H1 (cell line): ENCODE results near the gene IREB2. TPM values are rescaled to one million over a fixed set of nuclear protein-coding genes. Genes with fewer than 3 reads are reported as not detected.

Source experiments
- CTCF ChIA-PET: fragments of 300-600 bp; sonication (Branson Sonifier 250); formaldehyde crosslinking; loops from one replicate; lab custom pipeline; 2021; ENCODE audit not compliant: partially characterized antibody; lab: Charles Lee
- POLR2A ChIA-PET: fragments of 300-600 bp; sonication (Branson Sonifier 250); formaldehyde crosslinking; loops from one replicate; lab custom pipeline; 2021; ENCODE audit warnings: inconsistent platforms; ENCODE audit not compliant: partially characterized antibody; lab: Charles Lee
- DNase-seq, 2 experiments: peaks; one replicate each; pipeline versions ENCODE4 v3.0.0 to v3.0.0-alpha.2; 2010 to 2022; ENCODE audit warnings: low spot score in 2 of 2, low read depth in 1 of 2, mixed read lengths in 1 of 2
- FAIRE-seq: peaks from 2 replicates; lab custom pipeline; 2011; peaks lifted over from hg19 to GRCh38; lab: Jason Lieb, UNC
- H2AFZ ChIP-seq: 2 replicates; pipeline ENCODE4 v1.8.1; 2012; ENCODE audit warnings: low read length, inconsistent platforms
- H2AK5ac ChIP-seq: 2 replicates; pipeline ENCODE4 v1.6.1; 2013; ENCODE audit warnings: low read depth, low read length
- H2BK120ac ChIP-seq: replicated peaks from 2 replicates; pipeline ENCODE3; 2013; ENCODE audit warnings: low read depth, low read length, inconsistent platforms
- H2BK12ac ChIP-seq: 2 replicates; pipeline ENCODE4 v1.6.1; 2013; ENCODE audit warnings: low read depth, low read length
- H2BK15ac ChIP-seq: 2 replicates; pipeline ENCODE4 v1.6.1; 2013; ENCODE audit warnings: low read length
- H2BK20ac ChIP-seq: 2 replicates; pipeline ENCODE4 v1.6.1; 2013; ENCODE audit warnings: low read length
- H2BK5ac ChIP-seq: 2 replicates; pipeline ENCODE4 v1.6.1; 2013; ENCODE audit warnings: low read depth, low read length
- H3K14ac ChIP-seq: 2 replicates; pipeline ENCODE4 v1.6.1; 2013; ENCODE audit warnings: inconsistent platforms; ENCODE audit not compliant: insufficient read length
- H3K18ac ChIP-seq: 2 replicates; pipeline ENCODE4 v1.6.1; 2013; ENCODE audit warnings: low read length; ENCODE audit errors: extremely low read depth
- H3K23ac ChIP-seq: 2 replicates; pipeline ENCODE4 v1.6.1; 2013; ENCODE audit warnings: inconsistent platforms; ENCODE audit not compliant: insufficient read length
- H3K23me2 ChIP-seq: 2 replicates; pipeline ENCODE4 v1.6.1; 2013; ENCODE audit warnings: low read depth, low read length
- H3K27ac ChIP-seq: 2 replicates; pipeline ENCODE4 v1.6.1; 2011; ENCODE audit warnings: low read depth, low read length, inconsistent platforms
- H3K27me3 ChIP-seq, 4 experiments: replicated peaks in 1 of 4; 1 replicate in 1 of 4; 2 replicates in 3 of 4; pipeline versions ENCODE4 v1.6.1 to v1.8.1; 2011 to 2013; ENCODE audit warnings: low read length in 3 of 4, mild to moderate bottlenecking in 3 of 4, inconsistent platforms in 2 of 4, mixed read lengths in 2 of 4, moderate library complexity in 1 of 4; ENCODE audit not compliant: control insufficient read depth in 3 of 4, insufficient read depth in 3 of 4; ENCODE audit errors: extremely low read depth in 1 of 4
- H3K36me3 ChIP-seq, 4 experiments: 2 replicates each; pipeline versions ENCODE4 v1.6.1 to v1.8.1; 2011 to 2013; ENCODE audit warnings: mild to moderate bottlenecking in 4 of 4, low read length in 3 of 4, moderate library complexity in 2 of 4, control low read depth in 1 of 4, inconsistent platforms in 1 of 4; ENCODE audit not compliant: insufficient read depth in 4 of 4, control insufficient read depth in 2 of 4
- H3K4ac ChIP-seq: replicated peaks from 2 replicates; pipeline ENCODE3; 2013; ENCODE audit warnings: low read length, low read depth, mixed read lengths, inconsistent platforms; ENCODE audit not compliant: insufficient read length
- H3K4me1 ChIP-seq, 4 experiments: replicated peaks in 1 of 4; 1 replicate in 1 of 4; 2 replicates in 3 of 4; pipeline versions ENCODE4 v1.6.1 to v1.8.1; 2011 to 2013; ENCODE audit warnings: low read length in 3 of 4, inconsistent platforms in 2 of 4, mixed read lengths in 1 of 4; ENCODE audit not compliant: insufficient read depth in 4 of 4, control insufficient read depth in 3 of 4
- H3K4me2 ChIP-seq, 2 experiments: 2 replicates each; pipeline versions ENCODE4 v1.6.1 to v1.8.1; 2011 to 2013; ENCODE audit warnings: low read depth in 2 of 2, low read length in 2 of 2, control low read depth in 1 of 2, inconsistent platforms in 1 of 2, mild to moderate bottlenecking in 1 of 2; ENCODE audit not compliant: insufficient read depth in 1 of 2
- H3K4me3 ChIP-seq, 4 experiments: fragments of 200-600, 300-600 bp in 1 of 4; sonication (generic), shearing (Covaris generic), sonication (Bioruptor Twin) in 1 of 4; 2 replicates each; pipeline versions ENCODE4 v1.5.1 to v1.8.1; 2011 to 2016; ENCODE audit warnings: low read length in 4 of 4, low read depth in 3 of 4, control low read depth in 2 of 4, inconsistent platforms in 2 of 4, mild to moderate bottlenecking in 2 of 4, mixed read lengths in 1 of 4, moderate library complexity in 1 of 4; ENCODE audit not compliant: insufficient read depth in 2 of 4; ENCODE audit errors: extremely low read depth in 1 of 4
- H3K56ac ChIP-seq: replicated peaks from 2 replicates; pipeline ENCODE3; 2013; ENCODE audit warnings: low read depth, mild to moderate bottlenecking, mixed read lengths, low read length, inconsistent platforms; ENCODE audit not compliant: insufficient read length
- H3K79me1 ChIP-seq: 2 replicates; pipeline ENCODE4 v1.6.1; 2013; ENCODE audit warnings: low read depth, low read length, control low read depth
- H3K79me2 ChIP-seq, 2 experiments: 2 replicates each; pipeline versions ENCODE4 v1.6.1 to v1.8.1; 2012 to 2013; ENCODE audit warnings: low read length in 2 of 2, mild to moderate bottlenecking in 2 of 2, inconsistent platforms in 1 of 2; ENCODE audit not compliant: insufficient read depth in 2 of 2, control insufficient read depth in 1 of 2
- H3K9ac ChIP-seq, 4 experiments: replicated peaks in 1 of 4; 1 replicate in 1 of 4; 2 replicates in 3 of 4; pipeline versions ENCODE4 v1.6.1 to v1.8.1; 2011 to 2013; ENCODE audit warnings: low read depth in 3 of 4, low read length in 3 of 4, control low read depth in 2 of 4, mild to moderate bottlenecking in 2 of 4, moderate library complexity in 2 of 4, inconsistent platforms in 1 of 4; ENCODE audit errors: extremely low read depth in 1 of 4
- H3K9me3 ChIP-seq, 2 experiments: 2 replicates each; pipeline versions ENCODE4 v1.6.1 to v1.8.1; 2012 to 2013; ENCODE audit warnings: mild to moderate bottlenecking in 2 of 2, moderate library complexity in 2 of 2, control low read depth in 1 of 2, inconsistent platforms in 1 of 2, low read depth in 1 of 2, low read length in 1 of 2, mixed read lengths in 1 of 2; ENCODE audit not compliant: insufficient read depth in 2 of 2
- H4K20me1 ChIP-seq, 2 experiments: replicated peaks in 1 of 2; 2 replicates each; pipeline versions ENCODE3 to v1.8.1; 2011 to 2013; ENCODE audit warnings: inconsistent platforms in 2 of 2, low read length in 2 of 2, mild to moderate bottlenecking in 1 of 2; ENCODE audit not compliant: insufficient read depth in 2 of 2, control insufficient read depth in 1 of 2
- H4K5ac ChIP-seq: 2 replicates; pipeline ENCODE4 v1.6.1; 2013; ENCODE audit warnings: low read length, low read depth, mixed read lengths, inconsistent platforms; ENCODE audit not compliant: insufficient read length
- H4K8ac ChIP-seq: 2 replicates; pipeline ENCODE4 v1.8.0; 2013; ENCODE audit warnings: mild to moderate bottlenecking, moderate library complexity, low read length, inconsistent platforms; ENCODE audit not compliant: insufficient read depth; ENCODE audit errors: extremely low read depth
- H4K91ac ChIP-seq: replicated peaks from 2 replicates; pipeline ENCODE3; 2013; ENCODE audit warnings: low read length, mixed read lengths, inconsistent platforms; ENCODE audit not compliant: insufficient read length
- KDM4A ChIP-seq: IDR thresholded peaks from one replicate; pipeline ENCODE4 v1.7.1; 2012; ENCODE audit warnings: low read depth, mild to moderate bottlenecking, moderate library complexity, low read length, inconsistent platforms; ENCODE audit not compliant: severe bottlenecking
- KDM5A ChIP-seq: fragments of 200-600 bp; IDR thresholded peaks from 2 replicates; pipeline ENCODE4 v1.7.1; 2012; ENCODE audit warnings: mild to moderate bottlenecking, low read length, inconsistent platforms, mixed read lengths
- NRF1 ChIP-seq: IDR thresholded peaks from 2 replicates; pipeline ENCODE4 v1.6.1; 2011; ENCODE audit warnings: mild to moderate bottlenecking, low read depth, low read length, improper control_type of control experiment
- PHF8 ChIP-seq: fragments of 200-600 bp; sonication (generic); conservative IDR thresholded peaks from 2 replicates; pipeline ENCODE4 v1.7.1; 2012; ENCODE audit warnings: low read depth, mild to moderate bottlenecking, inconsistent platforms, low read length, moderate library complexity
- RBBP5 ChIP-seq: IDR thresholded peaks from 2 replicates; pipeline ENCODE4 v1.7.1; 2012; ENCODE audit warnings: low read depth, mild to moderate bottlenecking, inconsistent platforms, low read length, moderate library complexity, borderline replicate concordance
- RXRA ChIP-seq: IDR thresholded peaks from 2 replicates; pipeline ENCODE4 v1.6.1; 2011; ENCODE audit warnings: low read depth, mild to moderate bottlenecking, low read length, moderate library complexity; ENCODE audit not compliant: insufficient read depth
- SIN3A ChIP-seq, 2 experiments: IDR thresholded peaks in 1 of 2; conservative IDR thresholded peaks in 1 of 2; 2 replicates each; pipeline ENCODE4 v1.6.1; 2011 to 2012; ENCODE audit warnings: low read length in 2 of 2, improper control_type of control experiment in 1 of 2, low read depth in 1 of 2, mild to moderate bottlenecking in 1 of 2
- SIX5 ChIP-seq: IDR thresholded peaks from 2 replicates; pipeline ENCODE4 v1.6.1; 2011; ENCODE audit warnings: mild to moderate bottlenecking, low read depth, low read length
- SP4 ChIP-seq: IDR thresholded peaks from 2 replicates; pipeline ENCODE4 v1.6.1; 2012; ENCODE audit warnings: low read length, inconsistent platforms
- YY1 ChIP-seq: IDR thresholded peaks from 2 replicates; pipeline ENCODE4 v1.6.1; 2011; ENCODE audit warnings: low read depth, mild to moderate bottlenecking, low read length
- WGBS, 2 experiments: shearing (Covaris generic) in 1 of 2; methylation state at CpG; one replicate each; pipeline versions ENCODE4 v1.1.6 to v1.1.7; 2013 to 2015; ENCODE audit warnings: low lambda C conversion rate in 2 of 2, mixed read lengths in 2 of 2, inconsistent platforms in 1 of 2, low coverage in 1 of 2, missing lambda C conversion rate in 1 of 2; ENCODE audit not compliant: insufficient replicate concordance in 2 of 2, insufficient coverage in 1 of 2, insufficient read length in 1 of 2; ENCODE audit errors: extremely low coverage in 1 of 2, missing lambda C conversion rate in 1 of 2; 5-methylcytosine and 5-hydroxymethylcytosine counted together
- polyA plus RNA-seq, 7 experiments: library from polyadenylated mRNA; depleted of rRNA in 3 of 7; stranded (reverse) in 5 of 7; unstranded in 2 of 7; fragments of >200 nt in 5 of 7; fragments of 200-250 nt in 2 of 7; gene quantifications; 1 replicate in 5 of 7; 2 replicates in 1 of 7; 4 replicates in 1 of 7; pipeline versions ENCODE4 v1.2.1 to v1.2.3, GENCODE V29; 2011 to 2013; ENCODE audit warnings: missing spikeins in 2 of 7, mixed read lengths in 2 of 7
- total RNA-seq: library from RNA; stranded (reverse); fragmentation: NEBNext Ultra II Directional; extraction: Animal tissue kit (Norgen Biotek cat#: 25700); gene quantifications from 2 replicates; pipeline ENCODE4 v1.2.1, GENCODE V29; 2021

The IREB2 gene
- total and polyA plus RNA-seq, 2 of the 8 experiments (the other 6 are each of a cell fraction or from before 2014, with no cell fraction given) = 21.0 to 103 TPM

DNA sequence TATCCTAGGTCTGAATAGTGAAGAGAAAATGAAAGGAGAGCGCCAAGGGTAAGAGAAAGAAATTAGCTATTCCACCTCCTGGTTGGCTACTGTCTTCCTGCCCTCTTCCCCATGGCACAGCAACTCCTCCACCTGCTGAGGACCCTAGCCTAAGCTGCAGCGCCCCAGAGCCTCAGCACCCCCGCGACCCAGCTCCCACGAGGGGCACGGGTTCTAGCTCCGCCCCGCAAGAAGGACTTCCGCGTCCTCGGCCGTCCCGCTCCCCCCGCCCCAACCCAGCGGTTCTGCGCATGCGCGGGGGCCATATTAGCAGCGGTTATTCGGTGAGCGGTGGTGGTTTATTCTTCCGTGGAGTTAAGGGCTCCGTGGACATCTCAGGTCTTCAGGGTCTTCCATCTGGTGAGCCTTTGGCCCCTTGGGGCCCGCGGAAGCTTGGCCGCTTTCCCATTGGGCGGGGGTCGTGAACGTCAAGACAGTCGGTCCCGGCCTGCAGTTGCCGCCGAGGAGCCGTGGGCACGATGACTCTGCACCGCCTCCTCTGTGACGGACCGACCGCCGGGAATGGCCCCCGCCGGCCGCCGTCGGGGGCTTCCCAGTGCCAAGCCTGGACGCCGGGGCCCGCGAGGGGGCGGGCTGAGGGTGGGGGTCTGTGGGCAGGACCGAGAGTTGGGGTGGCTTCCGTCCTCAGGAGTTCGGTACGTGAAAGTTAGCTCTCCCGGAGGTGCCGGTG lies 102.3 kb downstream of the IREB2 start, which contains the start of gene PSMA4:
TSS of gene PSMA4 (plus strand) at position 304 of the 730 bp plus-strand sequence. CDS start 1,484 bp downstream, outside the sequence.
- Histone ChIP-seq H3K27ac (peak within 1 kb of the TSS; percentile 92), H4K20me1 (no peaks in the 10 kb centered on the region), H2BK20ac (no peak within 1 kb of the TSS), H3K18ac (peak within 1 kb of the TSS; percentile 91), H3K23ac (no peak within 1 kb of the TSS), H2BK15ac (no peak within 1 kb of the TSS), H3K4me1 (peaks cover 0 to 3% (median 1%) of the 10 kb centered on the region in 4 experiments; a peak in 3 of 7 replicates), H3K9me3 (no peaks in the 10 kb centered on the region), H3K23me2 (peaks cover 3% of the 10 kb centered on the region; the same call in 1 of the 2 replicates), H3K79me2 (peaks cover 0 to 22% of the 10 kb centered on the region in 2 experiments; a peak in 2 of 4 replicates), H2BK120ac (no peak within 1 kb of the TSS), H3K4me2 (peak within 1 kb of the TSS; percentile 78 to 94), H3K79me1 (peaks cover 3% of the 10 kb centered on the region), H3K9ac (peak within 1 kb of the TSS; percentile 55 to 92 (median 88)), H3K27me3 (no peaks in the 10 kb centered on the region), H2AK5ac (no peak within 1 kb of the TSS), H3K4ac (no peak within 1 kb of the TSS), H3K4me3 (peak within 1 kb of the TSS; percentile 82 to 93 (median 92)), H3K36me3 (peaks cover 5 to 33% (median 9%) of the 10 kb centered on the region in 4 experiments; a peak in 7 of 8 replicates), H4K5ac (peak within 1 kb of the TSS; percentile 100), H2AFZ (peak within 1 kb of the TSS; percentile 92), H2BK12ac (no peak within 1 kb of the TSS), H4K91ac (peak within 1 kb of the TSS; percentile 96), H3K14ac (no peak within 1 kb of the TSS), H3K56ac (peak within 1 kb of the TSS; percentile 94), H4K8ac (peak within 1 kb of the TSS; percentile 97), H2BK5ac (peak within 1 kb of the TSS; percentile 89)
- ChIA-PET CTCF (interaction anchor here (0.6 to 2.4 kb wide), 7 partner anchors 17 to 232 kb away, joined by 3 to 7 read pairs (median 4); partner anchors contain the start of genes CHRNA5 and HYKK), POLR2A (interaction anchor here (0.8 to 2.9 kb wide), 14 partner anchors 9 to 242 kb away, joined by 3 to 17 read pairs (median 4); partner anchors contain the start of genes CHRNA5, HYKK and IREB2)
- DNase-seq (peak; percentile 38 to 96), FAIRE-seq (no peak)
- 2% methylated on average over 44 of the region's 56 CpGs; no CpG with 5 or more reads in 1 of the 2 experiments for WGBS, 2 experiments
- TF ChIP-seq KDM4A (peak; percentile 73), PHF8 (peak; percentile 94), YY1 (peak; percentile 93), KDM5A (no peak), RBBP5 (no peak), SP4 (0 out of 2 replicates have a peak, but pooled peaks have one; percentile 48), RXRA (no peak), NRF1 (peak; percentile 82), SIN3A (conservative IDR thresholded peaks at IDR 0.05 in 1 of 2, IDR thresholded peaks at IDR 0.05 in 1 of 2; ENCODE audit: low read depth in 1 of 2, low read length in 2 of 2) (0 out of 4 replicates have a peak, but pooled peaks have one; percentile 1 to 34), SIX5 (no peak)
